Type B pancreatic cell (in vitro differentiated cells): Measurements from ENCODE around the gene FGF14. TPM values are rescaled to one million over a fixed set of nuclear protein-coding genes. Genes with fewer than 3 reads are reported as not detected.
A peak's percentile ranks its signal among the peaks of the same experiment; 100 is the strongest.

Source experiments
- DNase-seq: peaks from one replicate; pipeline ENCODE4 v3.0.0; 2021; ENCODE audit warnings: mixed read lengths; ENCODE audit not compliant: unreplicated experiment; ENCODE audit errors: extremely low spot score
- H3K27ac Mint-ChIP-seq: 2 replicates; pipeline ENCODE4 v1.8.0; 2021; ENCODE audit warnings: mild to moderate bottlenecking, mixed read lengths
- H3K27me3 Mint-ChIP-seq: 2 replicates; pipeline ENCODE4 v1.8.0; 2021; ENCODE audit warnings: mixed read lengths
- H3K36me3 Mint-ChIP-seq: 2 replicates; pipeline ENCODE4 v1.8.0; 2021; ENCODE audit warnings: mixed read lengths
- H3K4me1 Mint-ChIP-seq: one replicate; pipeline ENCODE4 v1.8.0; 2021; ENCODE audit warnings: mixed read lengths; ENCODE audit not compliant: unreplicated experiment
- H3K4me3 Mint-ChIP-seq: 2 replicates; pipeline ENCODE4 v1.8.0; 2021; ENCODE audit warnings: mild to moderate bottlenecking, mixed read lengths
- H3K9me3 Mint-ChIP-seq: 2 replicates; pipeline ENCODE4 v1.8.0; 2021; ENCODE audit warnings: mixed read lengths
- CTCF ChIP-seq: fragments of 200-600 bp; sonication (generic); conservative IDR thresholded peaks from 2 replicates; pipeline ENCODE4 v1.5.0; 2021; ENCODE audit warnings: antibody characterized with exemption, mild to moderate bottlenecking
- total RNA-seq: library from RNA; stranded (reverse); gene quantifications from 2 replicates; pipeline ENCODE4 v1.2.1, GENCODE V29; 2021; ENCODE audit warnings: low replicate concordance

The FGF14 gene
- total RNA-seq, 1 donor from 2014 or later, result 4.2 TPM

- Mint-ChIP-seq H3K4me3 (peak overlapping the region; percentile 36), H3K4me1 (peaks cover 4% of the 10 kb centered on the region), H3K27me3 (peaks cover 85% of the 10 kb centered on the region), H3K9me3 (no peaks in the 10 kb centered on the region), H3K27ac (no peak overlapping the region), H3K36me3 (no peaks in the 10 kb centered on the region)
- no peak for DNase-seq
- TF ChIP-seq CTCF, result peak; percentile 68
Observed at GRCh38 chr13:101916108-101916774, 485.6 kb downstream of the FGF14 start.

- H3K27ac Mint-ChIP-seq, result no peak overlapping the region
- DNase-seq, result no peak
- H3K27me3 Mint-ChIP-seq, result peaks cover 81% of the 10 kb centered on the region
- H3K4me1 Mint-ChIP-seq, result peaks cover 4% of the 10 kb centered on the region
- H3K4me3 Mint-ChIP-seq, result peak overlapping the region; percentile 74
- no peak for TF ChIP-seq CTCF
- no peaks in the 10 kb centered on the region for H3K9me3 Mint-ChIP-seq
- H3K36me3 Mint-ChIP-seq, result no peaks in the 10 kb centered on the region
Observed at GRCh38 chr13:101915755-101916107, 486.1 kb downstream of the FGF14 start.

- peak overlapping the region; percentile 74 for H3K4me3 Mint-ChIP-seq
- no peak for TF ChIP-seq CTCF
- DNase-seq, result no peak
- no peaks in the 10 kb centered on the region for H3K9me3 Mint-ChIP-seq
- peaks cover 77% of the 10 kb centered on the region for H3K27me3 Mint-ChIP-seq
- no peak overlapping the region for H3K27ac Mint-ChIP-seq
- no peaks in the 10 kb centered on the region for H3K36me3 Mint-ChIP-seq
- peaks cover 4% of the 10 kb centered on the region for H3K4me1 Mint-ChIP-seq
Observed at GRCh38 chr13:101915331-101915730, 486.5 kb downstream of the FGF14 start.

- TF ChIP-seq CTCF, result no peak
- no peak for DNase-seq
- Mint-ChIP-seq H3K27me3 (peaks cover 50% of the 10 kb centered on the region), H3K4me3 (no peak overlapping the region), H3K4me1 (no peaks in the 10 kb centered on the region), H3K36me3 (no peaks in the 10 kb centered on the region), H3K27ac (no peak overlapping the region), H3K9me3 (no peaks in the 10 kb centered on the region)
Observed at GRCh38 chr13:101911752-101912151, 490.1 kb downstream of the FGF14 start.

GRCh38 chr13:101903890-101904289, 498.0 kb downstream of the FGF14 start:
- TF ChIP-seq CTCF, result no peak
- Mint-ChIP-seq H3K36me3 (no peaks in the 10 kb centered on the region), H3K4me3 (no peak overlapping the region), H3K27me3 (peaks cover 31% of the 10 kb centered on the region), H3K4me1 (no peaks in the 10 kb centered on the region), H3K9me3 (no peaks in the 10 kb centered on the region), H3K27ac (no peak overlapping the region)
- DNase-seq, result no peak

GRCh38 chr13:101898676-101899075, 503.2 kb downstream of the FGF14 start:
- Mint-ChIP-seq H3K9me3 (no peaks in the 10 kb centered on the region), H3K27ac (no peak overlapping the region), H3K27me3 (peaks cover 15% of the 10 kb centered on the region), H3K4me3 (no peak overlapping the region), H3K4me1 (no peaks in the 10 kb centered on the region), H3K36me3 (no peaks in the 10 kb centered on the region)
- DNase-seq, result no peak
- no peak for TF ChIP-seq CTCF
